ENCODE measurements around the gene SSTR3. TPM values are rescaled to one million over a fixed set of nuclear protein-coding genes. Genes with fewer than 3 reads are reported as not detected.
A peak's percentile ranks its signal among the peaks of the same experiment; 100 is the strongest.

The SSTR3 gene
- total and polyA plus RNA-seq, 2 of the 4 experiments (the other 2 are of a cell fraction), result under 0.01 to 0.07 TPM

- Histone ChIP-seq H3K9me1 (ENCODE audit: insufficient read depth, low read length) (peaks cover 7% of the 10 kb centered on the region), H2BK20ac (ENCODE audit: low read depth, low read length) (no peak overlapping the region), H3K79me1 (ENCODE audit: low read depth in 1 of 2, low read length in 2 of 2) (no peaks in the 10 kb centered on the region; a peak in 1 of 4 replicates), H3K4me3 (ENCODE audit: insufficient read depth, low read depth, low read length) (no peak overlapping the region), H4K20me1 (ENCODE audit: insufficient read depth, low read length) (peaks cover 7% of the 10 kb centered on the region), H2BK5ac (ENCODE audit: low read depth, low read length, poor library complexity, severe bottlenecking) (no peak overlapping the region), H3K18ac (ENCODE audit: low read depth, low read length) (no peak overlapping the region), H3K9ac (ENCODE audit: low read depth, low read length) (no peak overlapping the region), H2BK15ac (ENCODE audit: low read depth, low read length) (no peak overlapping the region), H3K9me3 (ENCODE audit: control insufficient read depth, insufficient read depth, low read length) (no peaks in the 10 kb centered on the region), H4K5ac (ENCODE audit: low read depth, low read length) (no peak overlapping the region), H2AFZ (replicated peaks; ENCODE audit: low read length, poor library complexity) (peak overlapping the region; percentile 43), H2AK5ac (ENCODE audit: low read depth, low read length) (no peak overlapping the region), H3K4me2 (ENCODE audit: low read depth, low read length) (no peak overlapping the region), H3K27ac (ENCODE audit: insufficient read depth, low read length) (no peak overlapping the region), H3K23ac (ENCODE audit: low read depth, low read length) (no peak overlapping the region), H3K4me1 (ENCODE audit: control insufficient read depth, insufficient read depth, low read length) (peaks cover 13% of the 10 kb centered on the region), H2BK120ac (ENCODE audit: low read depth, low read length) (no peak overlapping the region), H4K91ac (ENCODE audit: insufficient read depth, low read depth, low read length) (no peak overlapping the region), H4K8ac (ENCODE audit: low read depth in 2 of 2, low read length in 2 of 2) (no peak overlapping the region), H2AK9ac (replicated peaks; ENCODE audit: low read depth, low read length, poor library complexity) (no peak overlapping the region), H3K56ac (ENCODE audit: extremely low read depth, insufficient read depth, low read length) (no peak overlapping the region), H3K14ac (replicated peaks; ENCODE audit: low read depth, low read length) (no peak overlapping the region), H3K36me3 (ENCODE audit: control insufficient read depth, insufficient read depth, low read length) (no peaks in the 10 kb centered on the region), H3K27me3 (ENCODE audit: control insufficient read depth, insufficient read depth, low read length) (no peaks in the 10 kb centered on the region; the same call in 1 of the 2 replicates), H3K4ac (ENCODE audit: low read depth, low read length) (no peak overlapping the region)
- ChIA-PET POLR2A (ENCODE audit: unreplicated experiment) (no interaction called here), CTCF (no interaction called here)
- no TSS peak for BruUV-seq (replicated peaks)
- intact Hi-C loops (cut with micrococcal nuclease), result no loop called here
- dilution Hi-C loops (cut with HindIII; ENCODE audit: low sequenced_read_pairs, unreplicated experiment), result no loop called here
- no peak for ATAC-seq (ENCODE audit: low read depth)
- in situ Hi-C loops (cut with MboI; ENCODE audit: low sequenced_read_pairs), result no loop called here
- no peak for DNase-seq
- WGBS, 2 experiments (ENCODE audit: extremely low coverage in 2 of 2, insufficient read length in 1 of 2), result 64% methylated on average over 16 of the region's 27 CpGs; no CpG with 5 or more reads in 1 of the 2 experiments
- no peak for TF ChIP-seq USF2 (IDR thresholded peaks at IDR 0.05; ENCODE audit: low read depth, low read length)
- TF ChIP-seq, protein P1, sequence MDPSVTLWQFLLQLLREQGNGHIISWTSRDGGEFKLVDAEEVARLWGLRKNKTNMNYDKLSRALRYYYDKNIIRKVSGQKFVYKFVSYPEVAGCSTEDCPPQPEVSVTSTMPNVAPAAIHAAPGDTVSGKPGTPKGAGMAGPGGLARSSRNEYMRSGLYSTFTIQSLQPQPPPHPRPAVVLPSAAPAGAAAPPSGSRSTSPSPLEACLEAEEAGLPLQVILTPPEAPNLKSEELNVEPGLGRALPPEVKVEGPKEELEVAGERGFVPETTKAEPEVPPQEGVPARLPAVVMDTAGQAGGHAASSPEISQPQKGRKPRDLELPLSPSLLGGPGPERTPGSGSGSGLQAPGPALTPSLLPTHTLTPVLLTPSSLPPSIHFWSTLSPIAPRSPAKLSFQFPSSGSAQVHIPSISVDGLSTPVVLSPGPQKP (IDR thresholded peaks at IDR 0.05; ENCODE audit: borderline replicate concordance, low read depth, low read length), result no peak
- TF ChIP-seq SMC3 (IDR thresholded peaks at IDR 0.05; ENCODE audit: low read depth, low read length), result no peak
- no peak for TF ChIP-seq BHLHE40 (IDR thresholded peaks at IDR 0.05; ENCODE audit: low read depth, low read length)
- TF ChIP-seq MAFK (IDR thresholded peaks at IDR 0.05; ENCODE audit: low read depth, low read length), result no peak
- TF ChIP-seq CTCF (conservative IDR thresholded peaks at IDR 0.05; ENCODE audit: low read depth, low read length), result no peak
- TF ChIP-seq CEBPB (IDR thresholded peaks at IDR 0.05; ENCODE audit: low read depth, low read length), result no peak
- no peak for TF ChIP-seq MAZ (IDR thresholded peaks at IDR 0.05; ENCODE audit: borderline replicate concordance, low read depth, low read length)
- TF ChIP-seq CHD1 (IDR thresholded peaks at IDR 0.05; ENCODE audit: low read depth, low read length), result no peak
- TF ChIP-seq RAD21 (IDR thresholded peaks at IDR 0.05; ENCODE audit: low read length), result no peak
- no peak for TF ChIP-seq RCOR1 (IDR thresholded peaks at IDR 0.05; ENCODE audit: insufficient replicate concordance, low read length)
- no peak for TF ChIP-seq NFE2L2 (IDR thresholded peaks at IDR 0.05; ENCODE audit: low read depth, low read length)
- TF ChIP-seq POLR2A (IDR thresholded peaks at IDR 0.05; ENCODE audit: low read depth, low read length), result no peak
- no peak for TF ChIP-seq RFX5 (IDR thresholded peaks at IDR 0.05; ENCODE audit: low read depth, low read length)
- TF ChIP-seq FOS (IDR thresholded peaks at IDR 0.05; ENCODE audit: low read depth, low read length), result no peak
These were observed 21.7 kb upstream of the SSTR3 start for GRCh38 chr22:37233751-37234631.
